Calu3 (cell line): ENCODE measurements around the gene FAM241B. TPM values are rescaled to one million over a fixed set of nuclear protein-coding genes. Genes with fewer than 3 reads are reported as not detected.

Experiments
- BruUV-seq: library from RNA; stranded (reverse); fragments of 400-500 nt; replicated peaks from 2 replicates; lab custom pipeline; 2021; lab: Mats Ljungman, UMichigan
- CTCF ChIA-PET: fragments of 300-600 bp; sonication (Branson Sonifier 250); formaldehyde crosslinking; loops from one replicate; lab custom pipeline; 2022; ENCODE audit warnings: antibody characterized with exemption; lab: Charles Lee
- DNase-seq: peaks from one replicate; pipeline ENCODE4 v3.0.0; 2022
- H3K27ac Mint-ChIP-seq: one replicate; pipeline ENCODE4 v1.8.0; 2022; ENCODE audit warnings: mixed read lengths; ENCODE audit not compliant: unreplicated experiment
- H3K27me3 Mint-ChIP-seq: one replicate; pipeline ENCODE4 v1.8.0; 2022; ENCODE audit warnings: mixed read lengths; ENCODE audit not compliant: unreplicated experiment
- H3K36me3 Mint-ChIP-seq: one replicate; pipeline ENCODE4 v1.8.0; 2022; ENCODE audit warnings: mild to moderate bottlenecking, moderate library complexity, mixed read lengths; ENCODE audit not compliant: insufficient read depth, unreplicated experiment
- H3K4me1 Mint-ChIP-seq: one replicate; pipeline ENCODE4 v1.8.0; 2022; ENCODE audit warnings: mild to moderate bottlenecking, low read depth, mixed read lengths; ENCODE audit not compliant: unreplicated experiment
- H3K4me3 Mint-ChIP-seq: one replicate; pipeline ENCODE4 v1.8.0; 2022; ENCODE audit warnings: mild to moderate bottlenecking, low read depth, moderate library complexity, mixed read lengths; ENCODE audit not compliant: unreplicated experiment
- H3K9me3 Mint-ChIP-seq: one replicate; pipeline ENCODE4 v1.8.0; 2022; ENCODE audit warnings: low read depth, mixed read lengths; ENCODE audit not compliant: unreplicated experiment
- CTCF ChIP-seq: fragments of 200-600 bp; IDR thresholded peaks from one replicate; pipeline ENCODE4 v1.8.0; 2022; ENCODE audit warnings: antibody characterized with exemption; ENCODE audit not compliant: unreplicated experiment
- intact Hi-C: fragments of 100-400 bp; cut with micrococcal nuclease; formaldehyde crosslinking; loops from one replicate; pipeline ENCODE4 v1.10.0; 2022; ENCODE audit not compliant: unreplicated experiment
- total RNA-seq: library from RNA; stranded (reverse); gene quantifications from 2 replicates; pipeline ENCODE4 v1.2.3, GENCODE V29; 2022

Gene FAM241B
- total RNA-seq, 1 experiment from 2014 or later = 25.2 TPM

GRCh38 chr10:69588358-69588757 lies 41.7 kb upstream of the FAM241B start:
- no peaks in the 10 kb centered on the region for H3K9me3 Mint-ChIP-seq
- H3K4me3 Mint-ChIP-seq = no peak overlapping the region
- no TSS peak for BruUV-seq
- no peaks in the 10 kb centered on the region for H3K4me1 Mint-ChIP-seq
- no peaks in the 10 kb centered on the region for H3K36me3 Mint-ChIP-seq
- no peaks in the 10 kb centered on the region for H3K27me3 Mint-ChIP-seq
- no peak for DNase-seq
- TF ChIP-seq CTCF = no peak
- intact Hi-C loops = no loop called here
- no peak overlapping the region for H3K27ac Mint-ChIP-seq
- CTCF ChIA-PET = no interaction called here

GRCh38 chr10:69600761-69601330 lies 29.2 kb upstream of the FAM241B start:
- no peak for DNase-seq
- TF ChIP-seq CTCF = no peak
- Mint-ChIP-seq H3K4me1 (no peaks in the 10 kb centered on the region), H3K27me3 (peaks cover 89% of the 10 kb centered on the region), H3K9me3 (peaks cover 3% of the 10 kb centered on the region), H3K27ac (no peak overlapping the region), H3K4me3 (no peak overlapping the region), H3K36me3 (no peaks in the 10 kb centered on the region)
- BruUV-seq = no TSS peak
- CTCF ChIA-PET = interaction anchor here (0.8 kb wide), 1 partner anchor 13 kb away, joined by 5 read pairs; no protein-coding TSS in a partner anchor
- intact Hi-C loops = no loop called here

- H3K4me1 Mint-ChIP-seq = no peaks in the 10 kb centered on the region
- CTCF ChIA-PET = no interaction called here
- intact Hi-C loops = no loop called here
- DNase-seq = no peak
- TF ChIP-seq CTCF = no peak
- H3K36me3 Mint-ChIP-seq = no peaks in the 10 kb centered on the region
- H3K9me3 Mint-ChIP-seq = peaks cover 6% of the 10 kb centered on the region
- H3K27me3 Mint-ChIP-seq = peaks cover 90% of the 10 kb centered on the region
- no peak overlapping the region for H3K4me3 Mint-ChIP-seq
- BruUV-seq = no TSS peak
- no peak overlapping the region for H3K27ac Mint-ChIP-seq
Measured at GRCh38 chr10:69609077-69609476, 21.0 kb upstream of the FAM241B start.

- Mint-ChIP-seq H3K27ac (no peak overlapping the region), H3K9me3 (peaks cover 3% of the 10 kb centered on the region), H3K4me1 (no peaks in the 10 kb centered on the region), H3K27me3 (peaks cover 83% of the 10 kb centered on the region), H3K4me3 (no peak overlapping the region), H3K36me3 (no peaks in the 10 kb centered on the region)
- no peak for TF ChIP-seq CTCF
- CTCF ChIA-PET = interaction anchor here (1.4 kb wide), 2 partner anchors 11 to 204 kb away, joined by 3 to 5 read pairs; no protein-coding TSS in a partner anchor
- no peak for DNase-seq
- no TSS peak for BruUV-seq
- intact Hi-C loops = no loop called here
Measured at GRCh38 chr10:69612760-69613159, 17.3 kb upstream of the FAM241B start.
